Mammary epithelial cell (primary cell): ENCODE data around the gene LRCOL1.

Experiments
- EZH2 ChIP-seq: IDR thresholded peaks from 2 replicates; pipeline ENCODE4 v1.6.1; 2012; ENCODE audit warnings: low read length, inconsistent platforms, borderline replicate concordance
- TF ChIP-seq, protein P1 (sequence below), 2 donors: IDR thresholded peaks in 1 of 2; conservative IDR thresholded peaks in 1 of 2; 2 replicates each; pipeline ENCODE4 v1.5.1; 2011 to 2012; ENCODE audit warnings: inconsistent platforms in 2 of 2, low read length in 2 of 2, mild to moderate bottlenecking in 2 of 2, control low read depth in 1 of 2, low read depth in 1 of 2; ENCODE audit not compliant: insufficient read depth in 1 of 2; ENCODE audit errors: extremely low read depth in 1 of 2

DNA sequence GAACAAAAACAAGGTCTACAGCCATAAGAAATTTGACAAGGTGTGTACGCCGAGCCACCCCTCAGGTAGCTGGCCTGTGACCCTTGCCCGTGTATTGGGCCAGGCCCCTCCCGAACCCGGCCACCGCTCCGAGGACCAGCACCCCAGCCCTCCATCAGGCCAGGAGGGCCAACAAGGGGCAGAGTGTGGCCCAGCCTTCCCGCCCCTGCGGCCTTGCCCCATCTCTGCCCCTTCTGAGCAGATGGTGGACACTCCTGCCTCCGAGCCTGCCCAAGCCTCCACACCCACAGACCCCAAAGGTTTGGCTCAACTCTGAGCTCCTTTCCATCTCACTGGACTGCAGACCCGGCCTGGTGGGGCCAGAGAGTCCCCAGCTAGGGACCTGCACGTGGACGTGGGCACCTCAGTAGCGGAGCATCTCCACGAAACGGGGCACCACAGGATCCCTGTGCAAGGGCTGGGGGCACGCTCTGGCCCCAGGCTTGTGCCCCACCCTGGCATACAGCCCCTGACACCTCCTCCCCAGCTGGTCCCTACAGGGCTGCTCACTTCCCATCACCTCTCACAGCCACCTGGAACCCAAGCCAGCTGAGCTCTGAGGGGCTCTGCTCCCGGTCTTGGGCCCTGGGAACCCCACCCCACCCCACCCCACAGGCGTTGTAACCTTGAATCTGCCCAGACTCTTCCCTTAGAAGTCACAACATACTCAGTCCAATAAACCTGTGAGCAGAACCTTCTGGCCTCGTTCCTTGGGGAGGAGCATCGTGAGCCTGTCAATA, 11.5 kb upstream of the LRCOL1 start:
- TF ChIP-seq, protein P1, sequence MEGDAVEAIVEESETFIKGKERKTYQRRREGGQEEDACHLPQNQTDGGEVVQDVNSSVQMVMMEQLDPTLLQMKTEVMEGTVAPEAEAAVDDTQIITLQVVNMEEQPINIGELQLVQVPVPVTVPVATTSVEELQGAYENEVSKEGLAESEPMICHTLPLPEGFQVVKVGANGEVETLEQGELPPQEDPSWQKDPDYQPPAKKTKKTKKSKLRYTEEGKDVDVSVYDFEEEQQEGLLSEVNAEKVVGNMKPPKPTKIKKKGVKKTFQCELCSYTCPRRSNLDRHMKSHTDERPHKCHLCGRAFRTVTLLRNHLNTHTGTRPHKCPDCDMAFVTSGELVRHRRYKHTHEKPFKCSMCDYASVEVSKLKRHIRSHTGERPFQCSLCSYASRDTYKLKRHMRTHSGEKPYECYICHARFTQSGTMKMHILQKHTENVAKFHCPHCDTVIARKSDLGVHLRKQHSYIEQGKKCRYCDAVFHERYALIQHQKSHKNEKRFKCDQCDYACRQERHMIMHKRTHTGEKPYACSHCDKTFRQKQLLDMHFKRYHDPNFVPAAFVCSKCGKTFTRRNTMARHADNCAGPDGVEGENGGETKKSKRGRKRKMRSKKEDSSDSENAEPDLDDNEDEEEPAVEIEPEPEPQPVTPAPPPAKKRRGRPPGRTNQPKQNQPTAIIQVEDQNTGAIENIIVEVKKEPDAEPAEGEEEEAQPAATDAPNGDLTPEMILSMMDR (conservative IDR thresholded peaks at IDR 0.05 in 1 of 2, IDR thresholded peaks at IDR 0.05 in 1 of 2; ENCODE audit: extremely low read depth in 1 of 2, insufficient read depth in 1 of 2, low read depth in 1 of 2, low read length in 2 of 2), result no peak
- TF ChIP-seq EZH2, result no peak
